SK-N-SH (cell line): ENCODE data around the gene MAMDC2. TPM values are rescaled to one million over a fixed set of nuclear protein-coding genes. Genes with fewer than 3 reads are reported as not detected.

Source experiments
- CTCF ChIA-PET: fragments of 300-600, 350-600 bp; formaldehyde crosslinking; extraction: SDS; loops from one replicate; lab custom pipeline; 2021; lab: Yijun Ruan, JAX
- POLR2A ChIA-PET: fragments of 350-600 bp; sonication (Branson Sonifier 250); formaldehyde crosslinking; extraction: SDS; loops from one replicate; lab custom pipeline; 2020; ENCODE audit warnings: antibody characterized with exemption, inconsistent platforms; lab: Yijun Ruan, JAX
- DNase-seq: peaks from one replicate; pipeline ENCODE4 v3.0.0; 2012
- H2AFZ ChIP-seq: fragments of 200-600 bp; sonication (generic); 2 replicates; pipeline ENCODE4 v1.8.1; 2016; ENCODE audit warnings: antibody characterized with exemption, mild to moderate bottlenecking, low read depth
- H3F3A ChIP-seq: fragments of 200-600 bp; sonication (generic); replicated peaks from 2 replicates; pipeline ENCODE3; 2016; ENCODE audit warnings: antibody characterized with exemption, mild to moderate bottlenecking; ENCODE audit not compliant: insufficient read depth
- H3K27ac ChIP-seq, 2 experiments: fragments of 200-500 bp in 1 of 2; fragments of 200-600 bp in 1 of 2; sonication (Bioruptor generic) in 1 of 2; sonication (generic), shearing (Covaris generic) in 1 of 2; 2 replicates each; pipeline versions ENCODE4 v1.5.1 to v1.6.1; 2014 to 2016; ENCODE audit warnings: low read depth in 2 of 2, inconsistent platforms in 1 of 2, low read length in 1 of 2, mild to moderate bottlenecking in 1 of 2, mixed read lengths in 1 of 2
- H3K27me3 ChIP-seq: fragments of 200-600 bp; sonication (generic), shearing (Covaris generic); 2 replicates; pipeline ENCODE4 v1.6.1; 2016; ENCODE audit warnings: mixed run types; ENCODE audit not compliant: insufficient read depth
- H3K36me3 ChIP-seq, 2 experiments: fragments of 200-500 bp in 1 of 2; fragments of 200-600 bp in 1 of 2; sonication (Bioruptor generic) in 1 of 2; sonication (generic) in 1 of 2; replicated peaks in 1 of 2; 2 replicates each; pipeline versions ENCODE3 to v1.5.1; 2014 to 2016; ENCODE audit warnings: low read length in 1 of 2, mild to moderate bottlenecking in 1 of 2; ENCODE audit not compliant: insufficient read depth in 2 of 2, control insufficient read depth in 1 of 2
- H3K4me1 ChIP-seq, 2 experiments: fragments of 200-500 bp in 1 of 2; fragments of 200-600 bp in 1 of 2; sonication (Bioruptor generic) in 1 of 2; sonication (generic), shearing (Covaris generic) in 1 of 2; 2 replicates each; pipeline versions ENCODE4 v1.5.1 to v1.6.1; 2014 to 2016; ENCODE audit warnings: low read depth in 1 of 2, low read length in 1 of 2, mixed run types in 1 of 2; ENCODE audit not compliant: insufficient read depth in 2 of 2, control insufficient read depth in 1 of 2
- H3K4me2 ChIP-seq: fragments of 200-600 bp; sonication (generic), shearing (Covaris generic); 2 replicates; pipeline ENCODE4 v1.6.1; 2017; ENCODE audit warnings: mixed run types
- H3K4me3 ChIP-seq, 2 experiments: fragments of 200-500 bp in 1 of 2; fragments of 200-600 bp in 1 of 2; sonication (Bioruptor generic) in 1 of 2; sonication (generic), shearing (Covaris generic) in 1 of 2; 2 replicates each; pipeline versions ENCODE4 v1.5.1 to v1.8.1; 2014 to 2016; ENCODE audit warnings: low read depth in 2 of 2, inconsistent platforms in 1 of 2, low read length in 1 of 2, mild to moderate bottlenecking in 1 of 2, mixed read lengths in 1 of 2, moderate library complexity in 1 of 2
- H3K79me2 ChIP-seq: fragments of 200-600 bp; sonication (generic); 2 replicates; pipeline ENCODE4 v1.8.1; 2017; ENCODE audit warnings: mild to moderate bottlenecking; ENCODE audit not compliant: insufficient read depth
- H3K9ac ChIP-seq: fragments of 200-600 bp; sonication (generic); 2 replicates; pipeline ENCODE4 v1.6.1; 2017; ENCODE audit warnings: mixed run types
- H3K9me2 ChIP-seq: fragments of 200-600 bp; sonication (generic); 2 replicates; pipeline ENCODE4 v1.6.1; 2017; ENCODE audit warnings: mixed run types
- H3K9me3 ChIP-seq: fragments of 200-600 bp; sonication (generic); 2 replicates; pipeline ENCODE4 v1.6.1; 2017; ENCODE audit warnings: mixed run types, mild to moderate bottlenecking, moderate library complexity
- H4K20me1 ChIP-seq: fragments of 200-600 bp; sonication (generic); 2 replicates; pipeline ENCODE4 v1.6.1; 2017; ENCODE audit warnings: mild to moderate bottlenecking, mixed run types; ENCODE audit not compliant: insufficient read depth
- CHD2 ChIP-seq: fragments of 150-350 bp; IDR thresholded peaks from 2 replicates; pipeline ENCODE4 v1.6.1; 2018; ENCODE audit warnings: low read length; ENCODE audit not compliant: partially characterized antibody
- ELF1 ChIP-seq: IDR thresholded peaks from 2 replicates; pipeline ENCODE4 v1.4.0; 2012
- EP300 ChIP-seq, 2 experiments: IDR thresholded peaks; 2 replicates each; pipeline versions ENCODE4 v1.4.0 to v1.6.1; 2012; ENCODE audit warnings: borderline replicate concordance in 1 of 2, low read depth in 1 of 2, low read length in 1 of 2
- FOXJ3 ChIP-seq: sonication (generic); formaldehyde crosslinking; IDR thresholded peaks from 2 replicates; pipeline ENCODE4 v1.5.1; 2020; ENCODE audit warnings: mild to moderate bottlenecking, missing genetic modification reagents
- JUND ChIP-seq: IDR thresholded peaks from 2 replicates; pipeline ENCODE4 v1.4.0; 2012
- MEF2A ChIP-seq: IDR thresholded peaks from 2 replicates; pipeline ENCODE4 v1.4.0; 2012; ENCODE audit warnings: low read depth, borderline replicate concordance
- MXI1 ChIP-seq: IDR thresholded peaks from 2 replicates; pipeline ENCODE4 v1.6.1; 2012; ENCODE audit warnings: mild to moderate bottlenecking, low read depth, low read length, improper control_type of control experiment
- NRF1 ChIP-seq: IDR thresholded peaks from 2 replicates; pipeline ENCODE4 v1.6.1; 2012; ENCODE audit warnings: low read depth, mild to moderate bottlenecking, low read length
- RAD21 ChIP-seq: IDR thresholded peaks from 2 replicates; pipeline ENCODE4 v1.6.1; 2012; ENCODE audit warnings: mild to moderate bottlenecking, low read length
- RCOR1 ChIP-seq: fragments of 150-350 bp; IDR thresholded peaks from 2 replicates; pipeline ENCODE4 v1.6.1; 2017; ENCODE audit warnings: antibody characterized with exemption, low read length
- SIN3A ChIP-seq: IDR thresholded peaks from 2 replicates; pipeline ENCODE4 v1.6.1; 2012; ENCODE audit warnings: low read depth, mild to moderate bottlenecking, low read length, moderate library complexity, borderline replicate concordance
- YY1 ChIP-seq: IDR thresholded peaks from 2 replicates; pipeline ENCODE4 v1.4.0; 2012; ENCODE audit warnings: low read depth, mild to moderate bottlenecking
- whole genome bisulfite sequencing: methylation state at CpG from one replicate; pipeline ENCODE4 v1.1.6; 2017; ENCODE audit warnings: low lambda C conversion rate; 5-methylcytosine and 5-hydroxymethylcytosine counted together
- polyA plus RNA-seq, 3 experiments: library from polyadenylated mRNA; depleted of rRNA; stranded (reverse); fragments of >200 nt; gene quantifications; 2 replicates each; pipeline ENCODE4 v1.2.3, GENCODE V29; 2012
- TF ChIP-seq, protein P1 (sequence below): fragments of 150-350 bp; IDR thresholded peaks from 2 replicates; pipeline ENCODE4 v1.6.1; 2017; ENCODE audit warnings: antibody characterized with exemption, low read length, low read depth, borderline replicate concordance
- TF ChIP-seq, protein P2 (sequence below): IDR thresholded peaks from 2 replicates; pipeline ENCODE4 v1.4.0; 2012; ENCODE audit warnings: low read depth, borderline replicate concordance

Gene MAMDC2
- polyA plus RNA-seq, 1 of the 3 experiments (the other 2 are of a cell fraction) = not detected

DNA sequence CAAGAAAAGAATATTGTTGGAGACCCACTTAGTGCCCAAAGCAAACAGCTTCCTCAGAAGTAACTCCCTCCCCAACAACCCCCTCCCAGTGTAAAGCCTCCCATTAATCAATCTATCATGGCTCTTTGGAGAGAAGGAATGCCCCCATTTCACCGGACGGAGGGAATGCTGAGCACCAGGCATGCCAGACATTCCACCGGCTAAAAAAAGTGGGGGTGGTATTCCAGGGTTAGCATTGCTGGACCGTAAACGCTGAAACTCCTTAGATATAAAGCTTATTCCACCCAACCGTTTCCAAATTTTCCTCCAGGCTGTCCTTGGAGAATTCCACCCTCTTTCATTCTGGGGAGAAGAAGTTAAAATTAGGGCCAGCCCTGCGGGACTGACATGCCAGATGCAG lies 363 bp upstream of the MAMDC2 start:
- Histone ChIP-seq H2AFZ (no peak overlapping the region), H3F3A (no peaks in the 10 kb centered on the region), H3K27me3 (no peaks in the 10 kb centered on the region), H3K9me3 (no peaks in the 10 kb centered on the region), H3K4me1 (peaks cover 0 to 7% of the 10 kb centered on the region in 2 experiments; a peak in 2 of 4 replicates), H3K9me2 (no peaks in the 10 kb centered on the region), H3K4me2 (no peak overlapping the region), H3K27ac (no peak overlapping the region), H3K36me3 (no peaks in the 10 kb centered on the region), H3K4me3 (no peak overlapping the region), H4K20me1 (no peaks in the 10 kb centered on the region), H3K9ac (no peak overlapping the region), H3K79me2 (no peaks in the 10 kb centered on the region)
- TF ChIP-seq EP300 (IDR thresholded peaks at IDR 0.05; ENCODE audit: borderline replicate concordance in 1 of 2, low read depth in 1 of 2, low read length in 1 of 2) = no peak
- no peak for TF ChIP-seq YY1
- CTCF ChIA-PET = interaction anchor here (1.2 to 1.4 kb wide), 2 partner anchors 19 to 70 kb away, joined by 3 read pairs; no protein-coding TSS in a partner anchor
- DNase-seq = no peak
- POLR2A ChIA-PET = no interaction called here
- 68% methylated on average over 6 of the region's 7 CpGs for WGBS

DNA sequence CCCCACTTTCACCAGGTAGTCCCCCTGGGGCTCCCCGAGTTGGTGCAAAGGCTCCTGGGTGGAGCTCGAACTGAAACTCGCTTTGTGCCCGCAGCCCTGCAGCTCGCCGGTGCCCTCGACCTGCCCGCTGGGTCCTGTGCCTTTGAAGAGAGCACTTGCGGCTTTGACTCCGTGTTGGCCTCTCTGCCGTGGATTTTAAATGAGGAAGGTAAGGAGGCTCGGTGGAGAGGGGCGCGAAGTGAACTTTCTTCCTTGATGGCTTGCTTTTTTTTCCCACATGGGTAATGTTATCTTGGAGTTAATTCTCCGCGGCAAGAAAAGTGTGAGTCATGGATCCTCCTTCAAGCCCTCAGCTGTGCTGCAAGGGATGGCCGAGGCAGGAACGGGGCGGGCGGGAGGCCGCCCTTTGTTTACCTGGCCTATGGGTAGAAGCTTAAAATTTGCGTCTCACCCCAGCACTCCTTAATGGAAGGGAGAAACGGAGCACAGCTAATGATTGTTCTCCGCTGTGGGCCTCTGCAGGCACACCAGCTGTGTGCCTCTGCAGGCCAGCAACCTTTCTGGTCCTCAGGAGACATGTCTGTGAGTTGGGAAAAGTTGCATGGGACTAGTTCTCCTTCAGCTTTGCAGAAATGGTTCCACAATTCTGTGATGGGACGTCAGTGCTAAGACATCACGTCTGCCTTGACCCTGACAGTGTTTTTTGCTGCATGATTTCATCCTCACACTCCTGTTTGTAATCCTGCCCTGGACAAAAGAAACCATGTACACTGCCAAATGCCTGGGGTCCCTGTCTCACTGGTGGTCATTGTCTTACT lies 1.1 kb downstream of the MAMDC2 start:
- no peak overlapping the region for H3K9ac ChIP-seq
- no peak for TF ChIP-seq RCOR1
- TF ChIP-seq, protein P1, sequence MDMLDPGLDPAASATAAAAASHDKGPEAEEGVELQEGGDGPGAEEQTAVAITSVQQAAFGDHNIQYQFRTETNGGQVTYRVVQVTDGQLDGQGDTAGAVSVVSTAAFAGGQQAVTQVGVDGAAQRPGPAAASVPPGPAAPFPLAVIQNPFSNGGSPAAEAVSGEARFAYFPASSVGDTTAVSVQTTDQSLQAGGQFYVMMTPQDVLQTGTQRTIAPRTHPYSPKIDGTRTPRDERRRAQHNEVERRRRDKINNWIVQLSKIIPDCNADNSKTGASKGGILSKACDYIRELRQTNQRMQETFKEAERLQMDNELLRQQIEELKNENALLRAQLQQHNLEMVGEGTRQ = no peak
- TF ChIP-seq, all 33 proteins: peak for 0
- POLR2A ChIA-PET = no interaction called here

DNA sequence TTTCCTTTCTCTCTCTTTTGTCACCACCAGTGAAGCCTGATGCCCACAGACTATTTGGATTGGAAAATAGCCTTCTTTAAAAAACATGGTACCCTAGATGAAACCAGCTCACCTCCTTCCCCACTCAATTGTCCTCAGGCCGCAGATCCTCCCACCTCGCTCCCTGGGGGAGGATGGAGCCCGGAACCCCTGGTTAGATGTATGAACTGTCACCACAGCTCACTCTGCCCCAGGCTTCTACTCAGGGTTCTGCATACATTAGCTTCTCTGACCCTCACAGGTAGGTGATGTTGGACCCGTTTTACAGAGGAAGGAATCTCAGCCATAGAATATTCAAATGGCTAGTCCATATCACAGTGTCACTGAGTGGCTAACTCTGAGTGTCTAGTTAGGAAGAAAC lies 1.8 kb downstream of the MAMDC2 start:
- Histone ChIP-seq H3K4me3 (no peak overlapping the region), H3K4me1 (peaks cover 9 to 10% of the 10 kb centered on the region in 2 experiments; a peak in 2 of 4 replicates), H3K4me2 (no peak overlapping the region), H4K20me1 (no peaks in the 10 kb centered on the region), H3F3A (no peaks in the 10 kb centered on the region), H3K79me2 (no peaks in the 10 kb centered on the region), H3K27ac (no peak overlapping the region), H3K36me3 (no peaks in the 10 kb centered on the region), H3K9ac (no peak overlapping the region), H3K27me3 (no peaks in the 10 kb centered on the region), H3K9me2 (no peaks in the 10 kb centered on the region), H3K9me3 (no peaks in the 10 kb centered on the region), H2AFZ (no peak overlapping the region)
- ChIA-PET POLR2A (no interaction called here), CTCF (interaction anchor here (0.6 kb wide), 1 partner anchor 26 kb away, joined by 3 read pairs; no protein-coding TSS in a partner anchor)
- TF ChIP-seq NRF1 = no peak
- no peak for TF ChIP-seq JUND
- TF ChIP-seq CHD2 = no peak
- TF ChIP-seq RAD21 = no peak
- TF ChIP-seq, protein P1 = no peak
- TF ChIP-seq, protein P2, sequence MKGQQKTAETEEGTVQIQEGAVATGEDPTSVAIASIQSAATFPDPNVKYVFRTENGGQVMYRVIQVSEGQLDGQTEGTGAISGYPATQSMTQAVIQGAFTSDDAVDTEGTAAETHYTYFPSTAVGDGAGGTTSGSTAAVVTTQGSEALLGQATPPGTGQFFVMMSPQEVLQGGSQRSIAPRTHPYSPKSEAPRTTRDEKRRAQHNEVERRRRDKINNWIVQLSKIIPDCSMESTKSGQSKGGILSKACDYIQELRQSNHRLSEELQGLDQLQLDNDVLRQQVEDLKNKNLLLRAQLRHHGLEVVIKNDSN = no peak
- TF ChIP-seq MXI1 = no peak
- TF ChIP-seq SIN3A = no peak
- no peak for TF ChIP-seq YY1
- no peak for TF ChIP-seq MEF2A
- TF ChIP-seq ELF1 = no peak
- TF ChIP-seq FOXJ3 (CRISPR knock-in tag) = no peak
- WGBS = 91% methylated on average over 4 of the region's 4 CpGs
- DNase-seq = no peak

More for the DNA sequence above, 1.1 kb downstream of the MAMDC2 start:
- no peaks in the 10 kb centered on the region for H3K9me2 ChIP-seq
- no peak overlapping the region for H3K4me2 ChIP-seq
- WGBS = 70% methylated on average over 23 of the region's 26 CpGs
- no peaks in the 10 kb centered on the region for H4K20me1 ChIP-seq
- CTCF ChIA-PET = interaction anchor here (0.6 to 0.9 kb wide), 2 partner anchors 9 to 27 kb away, joined by 3 read pairs; no protein-coding TSS in a partner anchor
- no peak overlapping the region for H2AFZ ChIP-seq
- H3K27ac ChIP-seq = no peak overlapping the region
- no peaks in the 10 kb centered on the region for H3K27me3 ChIP-seq
- H3K4me3 ChIP-seq = no peak overlapping the region
- no peaks in the 10 kb centered on the region for H3K9me3 ChIP-seq
- DNase-seq = no peak
- no peaks in the 10 kb centered on the region for H3F3A ChIP-seq
- H3K79me2 ChIP-seq = no peaks in the 10 kb centered on the region
- no peaks in the 10 kb centered on the region for H3K36me3 ChIP-seq
- H3K4me1 ChIP-seq = peaks cover 8 to 10% of the 10 kb centered on the region in 2 experiments; a peak in 2 of 4 replicates
